IPS DF 4.7 (cell line): ENCODE results near the gene TAC3.
"Not testable (repeated sequence)": the region's sequence is repeated elsewhere in the genome, so short reads cannot be mapped to it uniquely, and the experiment has no call there.

Experiments used
- DNase-seq: peaks from one replicate; pipeline ENCODE4 v3.0.0-alpha.2; 2013; ENCODE audit warnings: low spot score; ENCODE audit errors: extremely low read depth

TAC3 gene

DNA sequence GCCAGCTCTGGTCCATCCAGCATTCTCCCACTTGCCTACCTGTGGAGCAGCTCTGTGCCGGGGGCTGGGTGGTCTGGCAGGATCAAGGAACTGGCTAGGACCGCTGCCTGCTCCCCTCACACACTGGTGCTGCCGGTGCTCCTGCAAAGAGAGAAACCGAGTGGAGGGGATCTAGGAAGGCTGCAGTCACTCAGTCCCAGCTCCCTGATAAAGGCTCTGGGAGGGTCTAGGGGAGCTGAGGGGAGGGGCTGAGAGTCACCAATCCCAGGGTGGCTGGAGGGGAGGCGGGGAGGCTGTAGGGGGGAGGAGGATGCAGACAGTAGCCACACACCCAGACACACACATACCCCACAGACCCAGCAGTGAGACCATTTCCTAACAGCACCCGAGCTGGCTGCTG is at the start of gene TAC3:
TAC3 (minus strand) TSS at position 182 of the 400 bp plus-strand sequence. CDS start 732 bp downstream, outside the sequence.
- DNase-seq, result no peak

DNA sequence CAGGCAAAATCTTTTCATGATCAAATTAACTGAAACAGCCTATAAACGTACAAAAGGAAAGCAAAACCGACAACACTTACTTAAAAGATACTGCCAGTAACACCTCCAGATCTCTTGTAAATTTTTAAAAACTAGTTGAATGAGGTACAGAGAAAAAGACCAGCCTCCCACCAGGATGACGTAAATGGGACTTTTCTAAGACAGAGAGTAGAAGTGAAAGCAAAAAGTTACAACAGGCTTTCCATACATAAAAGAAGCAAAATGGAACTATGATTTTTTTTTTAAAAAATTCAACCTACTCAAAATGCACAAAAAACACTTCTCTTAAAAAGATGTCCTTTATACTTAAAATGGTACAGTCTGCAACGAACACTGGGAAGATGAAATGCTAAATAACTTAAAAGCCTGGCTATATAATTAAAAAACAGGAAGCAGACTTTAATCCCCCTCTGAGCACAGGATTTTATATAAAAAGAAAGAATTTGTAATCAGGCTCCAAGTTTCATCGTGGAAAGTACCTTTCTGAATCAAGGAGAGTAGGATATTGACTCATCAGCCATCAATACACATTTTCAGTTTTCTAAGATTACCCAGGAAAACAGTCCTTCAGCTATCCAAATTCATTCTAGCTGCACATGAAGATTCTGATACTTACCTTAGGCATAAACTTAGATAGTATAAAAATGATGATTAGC is 47.8 kb upstream of the TAC3 start:
- DNase-seq, result no peak

DNA sequence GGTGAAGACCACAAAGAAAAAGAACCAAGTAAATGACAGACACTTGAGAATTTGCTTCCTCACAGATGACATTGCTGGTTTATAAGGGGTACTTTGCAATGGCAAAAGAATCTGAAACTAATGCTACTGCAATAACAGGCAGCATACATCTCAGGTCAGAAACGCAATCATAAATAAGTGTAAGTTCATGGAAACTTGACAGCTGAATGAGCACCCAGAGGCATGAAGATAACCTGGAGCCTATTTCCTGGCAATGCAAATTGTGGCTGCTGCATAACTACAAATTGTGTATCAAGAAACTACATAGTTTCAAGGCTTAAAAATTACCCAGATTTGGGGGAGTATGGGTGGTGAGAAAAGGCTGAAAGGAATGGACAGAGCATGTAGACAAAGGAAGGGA is 42.1 kb upstream of the TAC3 start:
- DNase-seq, result no peak

DNA sequence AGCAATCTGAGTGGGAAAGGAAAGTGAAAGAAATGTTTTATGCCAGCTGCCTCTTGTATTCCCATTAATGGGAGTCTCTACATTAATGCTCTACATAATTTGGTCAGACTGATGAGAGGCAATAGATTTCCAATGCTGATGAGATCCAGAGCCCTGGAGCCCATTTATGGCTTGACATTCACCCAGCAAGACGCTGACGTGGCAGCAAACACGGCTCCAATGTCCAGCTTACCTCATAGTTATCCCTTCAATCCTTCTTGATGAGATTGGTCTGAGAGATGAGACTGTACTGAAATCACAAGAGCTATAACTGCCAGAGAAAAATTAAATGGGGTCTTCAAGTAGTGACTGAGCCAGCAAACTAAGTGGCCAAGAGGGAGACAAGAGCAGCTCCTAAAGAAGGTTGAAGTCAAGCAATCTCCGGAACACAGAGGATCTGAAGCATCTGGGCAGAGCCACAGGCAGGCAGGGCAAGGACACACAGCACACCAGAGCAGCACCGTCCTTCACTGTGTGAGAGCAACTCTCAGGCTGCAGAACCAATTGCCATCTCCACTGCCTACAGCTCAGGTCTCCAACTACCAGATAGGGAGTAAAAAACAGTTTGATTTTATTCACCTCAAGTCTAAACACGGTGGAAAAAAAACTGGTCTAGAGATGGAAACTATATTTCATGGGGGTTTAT is 40.9 kb upstream of the TAC3 start:
- DNase-seq, result no peak

DNA sequence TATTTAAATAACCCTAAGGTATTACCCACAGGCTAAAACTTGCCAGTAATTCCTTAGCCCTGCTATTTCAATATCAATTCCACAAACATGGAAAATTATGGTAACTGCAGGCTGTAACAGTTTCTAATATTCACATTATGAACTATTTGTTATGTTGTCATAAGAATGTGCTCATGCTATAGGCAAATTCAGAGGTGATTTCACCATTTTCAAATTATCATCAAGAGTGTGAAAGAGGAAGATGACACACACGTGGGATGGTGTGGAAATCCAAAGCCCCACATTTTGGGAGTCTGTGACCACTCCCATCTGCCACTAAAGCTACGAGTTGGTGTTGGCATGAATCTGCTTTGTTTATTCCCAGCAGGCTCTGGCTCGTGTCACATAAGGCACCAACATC is 39.5 kb upstream of the TAC3 start:
- DNase-seq, result no peak

DNA sequence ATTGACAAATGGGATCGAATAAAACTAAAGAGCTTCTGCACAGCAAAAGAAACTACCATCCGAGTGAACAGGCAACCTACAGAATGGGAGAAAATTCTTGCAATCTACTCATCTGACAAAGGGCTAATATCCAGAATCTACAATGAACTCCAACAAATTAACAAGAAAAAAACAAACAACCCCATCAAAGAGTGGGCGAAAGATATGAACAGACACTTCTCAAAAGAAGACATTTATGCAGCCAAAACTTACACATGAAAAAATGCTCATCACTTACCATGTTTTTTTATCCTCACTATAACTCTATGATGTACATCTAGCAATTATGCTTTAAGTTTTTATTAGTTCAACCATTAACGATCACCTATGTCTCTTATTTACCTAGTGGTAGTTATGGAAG is 37.6 kb upstream of the TAC3 start:
- DNase-seq, result not testable (repeated sequence)

DNA sequence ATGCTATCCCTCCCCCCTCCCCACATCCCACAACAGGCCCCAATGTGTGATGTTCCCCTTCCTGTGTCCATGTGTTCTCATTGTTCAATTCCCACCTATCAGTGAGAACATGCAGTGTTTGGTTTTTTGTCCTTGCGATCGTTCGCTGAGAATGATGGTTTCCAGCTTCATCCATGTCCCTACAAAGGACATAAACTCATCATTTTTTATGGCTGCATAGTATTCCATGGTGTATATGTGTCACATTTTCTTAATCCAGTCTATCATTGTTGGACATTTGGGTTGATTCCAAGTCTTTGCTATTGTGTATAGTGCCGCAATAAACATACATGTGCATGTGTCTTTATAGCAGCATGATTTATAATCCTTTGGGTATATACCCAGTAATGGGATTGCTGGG is 36.8 kb upstream of the TAC3 start:
- DNase-seq, result not testable (repeated sequence)

DNA sequence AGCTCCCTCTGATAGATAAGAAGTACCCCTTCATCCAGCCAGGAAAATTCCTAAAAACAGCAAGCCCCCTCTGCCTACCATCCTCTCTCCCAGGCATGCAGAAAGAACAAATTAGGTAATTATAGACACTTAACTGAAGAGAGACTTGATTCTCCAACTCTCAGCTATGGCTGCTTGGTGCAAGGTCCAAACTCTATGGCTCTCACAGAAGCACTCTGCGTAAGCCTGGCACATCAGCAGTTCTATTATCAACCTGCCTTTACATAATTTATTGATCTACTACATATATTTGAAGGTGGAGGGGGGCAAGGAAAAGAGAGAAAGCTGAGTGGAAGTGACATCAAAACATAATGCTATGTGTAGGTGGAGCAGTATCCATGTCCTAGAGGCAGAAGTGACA is 34.7 kb upstream of the TAC3 start:
- DNase-seq, result no peak

DNA sequence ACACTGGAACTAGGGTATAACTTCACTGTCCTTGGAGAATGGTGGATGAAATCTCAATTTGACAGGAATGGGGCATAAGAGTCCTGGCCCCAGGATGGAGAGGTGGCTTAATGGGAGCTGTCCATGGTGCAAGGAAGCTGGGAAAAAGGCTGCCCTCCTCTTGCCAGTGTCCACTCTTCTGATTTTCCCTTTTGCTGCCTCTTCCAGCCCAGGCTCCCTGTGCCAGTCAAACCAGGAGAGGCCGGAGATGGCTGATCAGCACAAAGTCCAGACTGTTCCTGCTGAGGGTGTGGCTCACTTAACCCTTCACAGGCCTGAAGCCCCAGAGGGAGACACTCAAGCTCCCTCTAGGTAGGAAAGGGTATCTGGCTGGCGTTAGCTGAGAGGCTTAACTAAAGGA is 33.6 kb upstream of the TAC3 start, which contains the start of gene MYO1A:
MYO1A (minus strand) TSS at position 240 of the 400 bp plus-strand sequence. CDS start 1,806 bp downstream, outside the sequence.
- no peak for DNase-seq

DNA sequence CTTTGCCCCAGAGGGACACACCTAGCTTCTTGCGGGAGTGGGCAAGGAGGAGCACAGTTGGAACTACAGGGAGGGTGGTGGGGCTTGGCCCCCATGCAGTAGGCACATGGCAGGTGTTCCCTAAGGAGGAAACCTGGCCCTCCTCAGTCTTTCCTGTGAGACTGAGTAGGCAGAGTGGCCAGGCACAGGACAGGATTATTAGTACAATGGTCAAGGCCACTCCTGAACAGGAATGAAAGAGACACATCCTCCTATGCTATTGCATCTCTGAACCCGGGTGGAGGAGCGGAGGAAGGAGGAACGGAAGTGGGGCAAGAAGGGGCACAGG is 32.8 kb upstream of the TAC3 start:
- no peak for DNase-seq

DNA sequence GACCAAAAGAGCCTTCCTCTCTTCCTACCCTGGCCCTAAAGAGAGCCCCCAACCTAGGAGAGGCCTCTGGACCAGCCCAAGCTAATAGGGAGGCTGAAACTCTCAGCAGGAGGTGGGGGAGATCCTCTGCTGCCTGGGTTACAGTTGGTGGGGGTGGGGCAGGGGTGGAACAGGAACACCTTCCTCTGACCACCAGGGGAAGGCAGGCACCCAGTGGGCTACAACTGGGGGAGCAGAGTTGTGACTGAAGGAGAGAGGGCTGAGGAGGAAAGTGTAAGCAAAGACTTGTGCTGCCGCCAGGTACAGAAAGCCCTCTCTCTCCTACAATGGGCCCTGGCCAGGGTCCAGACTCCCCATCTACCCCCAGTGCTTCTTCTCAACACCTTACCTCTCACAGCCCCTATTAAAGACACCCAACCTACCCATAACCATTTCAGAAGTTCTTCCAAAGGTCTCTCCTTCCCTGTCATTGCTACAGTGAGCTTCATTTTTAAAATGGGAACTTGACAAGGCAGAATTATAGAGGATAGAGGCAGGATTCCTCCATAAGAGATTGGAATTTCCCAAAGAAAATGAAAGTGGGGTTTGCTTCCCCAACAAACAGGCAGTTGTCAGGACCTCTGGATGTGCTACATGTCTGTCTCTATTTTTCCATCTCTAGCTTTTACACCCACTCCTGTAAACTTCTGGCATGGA is 32.2 kb upstream of the TAC3 start:
- no peak for DNase-seq

DNA sequence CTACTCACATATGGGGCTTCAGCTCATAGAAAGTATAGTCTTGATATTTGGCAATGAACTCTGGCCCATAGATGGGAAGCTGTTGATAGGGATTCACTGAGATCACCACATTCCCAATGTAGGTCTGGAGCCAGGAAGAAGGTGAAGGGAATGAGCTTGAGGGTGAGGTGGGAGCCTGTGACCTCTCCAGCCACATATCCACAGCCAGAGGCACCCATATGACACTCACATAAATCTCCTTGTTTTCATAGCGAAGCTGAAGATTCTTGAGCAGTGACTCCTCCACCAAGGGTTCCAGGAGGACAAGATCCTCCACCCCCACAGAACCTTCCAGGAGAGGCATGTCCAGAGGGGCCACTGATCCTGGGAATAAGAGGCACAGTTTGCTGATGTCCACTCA is 31.7 kb upstream of the TAC3 start:
- DNase-seq, result no peak

DNA sequence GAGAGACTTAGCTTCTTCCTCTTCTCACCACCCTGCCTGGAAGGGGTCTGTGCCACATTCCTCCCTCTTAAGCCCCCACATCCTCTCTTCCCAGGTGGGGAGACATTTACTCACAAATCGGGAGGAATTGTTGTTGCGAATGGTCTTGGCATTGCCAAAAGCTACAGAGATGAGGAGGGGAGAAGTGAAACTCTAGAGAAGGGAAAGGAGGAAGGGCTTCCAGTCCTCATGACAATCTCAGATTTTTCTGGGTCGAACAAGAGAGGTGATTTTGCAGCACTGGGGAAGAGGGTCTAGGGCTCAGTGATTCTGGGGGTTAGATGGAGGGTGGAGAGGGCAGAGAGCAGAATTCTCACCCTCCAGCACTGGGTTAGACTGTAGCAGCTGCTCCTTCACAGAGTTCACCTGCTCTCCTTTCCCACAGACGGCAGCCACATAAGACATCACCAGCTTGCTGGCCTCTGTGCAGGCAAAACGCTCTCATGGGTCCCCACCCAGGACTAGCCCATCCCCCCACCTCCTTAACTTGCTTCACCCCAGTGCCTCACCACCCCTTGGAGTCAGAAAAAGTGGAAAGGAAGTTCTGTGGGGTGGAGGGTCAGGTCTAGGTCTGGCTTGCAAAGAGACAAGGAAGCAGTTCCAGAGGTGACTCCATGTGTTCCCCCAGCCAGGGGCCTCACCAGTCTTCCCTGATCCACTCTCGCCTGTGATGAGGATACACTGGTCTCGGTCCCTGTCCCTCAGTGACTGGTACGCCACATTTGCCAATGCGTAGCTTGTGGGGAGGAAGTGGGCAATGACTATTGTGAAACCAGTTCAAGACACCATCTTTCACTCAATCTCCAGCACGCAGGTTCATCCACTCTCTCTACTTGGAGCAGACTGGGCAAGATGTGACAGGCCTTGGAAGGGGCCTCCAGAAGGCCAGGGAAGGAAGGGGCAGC is 30.9 kb upstream of the TAC3 start:
- DNase-seq, result no peak

DNA sequence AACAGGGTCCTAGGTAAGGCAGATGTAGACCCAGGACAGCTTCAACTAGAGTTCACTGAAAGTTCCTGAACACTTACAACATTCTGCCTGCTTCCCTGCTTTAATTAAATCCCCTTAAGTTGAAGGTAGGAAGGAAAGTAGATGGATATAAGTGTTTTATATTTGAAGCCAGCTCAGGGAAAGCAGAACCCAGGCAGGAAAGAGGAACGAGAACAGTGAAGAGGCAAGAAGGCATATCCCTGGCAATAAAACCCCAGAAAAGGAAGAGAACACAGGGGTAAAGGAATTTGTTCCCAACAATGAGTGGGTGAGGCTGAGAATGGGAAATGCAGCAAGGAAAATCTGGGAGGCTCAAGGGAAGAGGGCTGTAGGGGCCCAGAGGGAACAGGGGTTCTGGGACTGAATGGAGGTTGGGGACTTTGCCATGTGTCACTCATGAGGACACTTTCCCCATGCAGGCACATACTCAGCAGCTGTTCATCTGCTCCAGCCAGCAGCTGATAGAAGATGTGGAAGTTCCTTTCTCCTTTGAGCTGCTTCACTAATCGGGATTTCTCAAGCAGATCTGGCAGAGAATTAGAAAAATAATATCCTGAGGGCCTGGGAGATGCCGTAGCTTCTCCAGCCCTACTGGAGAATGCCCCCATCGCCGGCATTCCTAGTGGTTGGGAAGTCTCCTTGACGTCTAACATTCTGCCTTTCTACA is 29.9 kb upstream of the TAC3 start:
- DNase-seq, result no peak

DNA sequence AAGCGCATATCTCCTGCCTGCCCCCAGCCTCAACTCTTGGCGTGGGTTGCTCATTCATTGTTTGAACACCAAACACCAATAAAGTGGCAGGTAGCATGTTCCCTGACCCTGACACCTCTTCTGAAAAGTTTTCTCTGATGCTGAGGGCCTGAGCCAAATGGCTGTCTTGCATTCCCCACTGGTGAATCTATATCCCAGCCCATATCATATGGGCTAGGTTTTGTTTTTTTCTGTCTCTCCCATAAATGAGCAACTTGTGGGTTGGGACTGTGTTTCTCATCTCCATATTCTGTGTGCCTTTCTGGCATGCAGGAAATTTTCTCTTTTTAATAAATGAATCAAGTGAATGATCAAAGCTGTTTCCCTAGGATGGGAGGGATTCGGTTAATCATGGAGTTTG is 28.6 kb upstream of the TAC3 start:
- DNase-seq, result no peak

DNA sequence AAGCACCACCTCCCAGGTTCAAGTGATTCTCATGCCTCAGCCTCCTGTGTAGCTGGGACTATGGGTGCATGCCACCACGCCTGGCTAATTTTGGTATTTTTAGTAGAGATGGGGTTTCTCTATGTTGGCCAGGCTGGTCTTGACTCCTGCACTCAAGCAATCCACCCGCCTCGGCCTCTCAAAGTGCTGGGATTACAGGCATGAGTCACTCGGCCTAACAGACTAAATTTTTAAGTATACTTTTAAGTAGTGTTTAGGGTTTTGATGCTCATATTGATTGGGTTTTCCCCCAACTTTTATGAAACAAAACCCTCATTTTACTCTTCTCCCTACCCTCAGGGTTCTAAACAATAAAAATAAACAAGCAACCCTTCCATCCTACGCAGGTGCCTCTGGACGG is 28.1 kb upstream of the TAC3 start:
- no peak for DNase-seq

DNA sequence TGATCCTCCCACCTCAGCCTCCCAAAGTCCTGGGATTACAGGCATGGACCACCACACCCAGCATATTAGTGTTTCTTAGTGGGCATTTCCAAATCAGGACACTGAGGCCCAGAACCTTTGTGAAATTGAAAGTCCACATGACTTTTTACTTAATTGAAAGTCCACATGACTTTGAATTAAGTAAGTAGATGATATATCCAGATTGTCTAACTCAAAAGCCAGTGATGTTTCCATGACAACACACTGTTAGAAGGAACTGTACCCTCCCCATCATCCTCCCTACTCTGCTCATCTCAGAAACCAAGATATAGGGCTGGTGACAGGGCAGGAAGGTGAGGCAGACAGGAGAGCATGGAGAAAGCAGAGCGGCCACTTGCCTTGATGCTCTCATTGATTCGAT is 26.4 kb upstream of the TAC3 start:
- DNase-seq, result no peak

DNA sequence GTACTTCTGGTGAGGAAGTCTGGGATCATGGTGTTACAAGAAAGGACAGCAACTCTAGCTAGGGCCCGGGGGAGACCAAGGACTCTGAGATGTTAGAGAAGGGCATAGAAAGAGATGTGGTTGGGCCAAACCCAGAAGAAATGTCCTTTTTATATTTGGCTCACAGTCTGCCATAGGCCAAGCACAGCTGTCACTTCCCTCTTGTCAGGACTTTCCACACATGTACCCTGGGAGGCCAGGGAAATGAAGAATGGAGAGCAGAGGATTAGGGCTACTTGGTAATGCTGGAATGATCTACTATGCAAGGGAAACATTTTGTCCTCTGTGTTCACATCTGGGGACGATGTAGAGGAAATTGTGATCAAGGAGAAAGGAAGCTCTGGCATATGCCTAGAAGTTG is 24.4 kb upstream of the TAC3 start:
- DNase-seq, result no peak

DNA sequence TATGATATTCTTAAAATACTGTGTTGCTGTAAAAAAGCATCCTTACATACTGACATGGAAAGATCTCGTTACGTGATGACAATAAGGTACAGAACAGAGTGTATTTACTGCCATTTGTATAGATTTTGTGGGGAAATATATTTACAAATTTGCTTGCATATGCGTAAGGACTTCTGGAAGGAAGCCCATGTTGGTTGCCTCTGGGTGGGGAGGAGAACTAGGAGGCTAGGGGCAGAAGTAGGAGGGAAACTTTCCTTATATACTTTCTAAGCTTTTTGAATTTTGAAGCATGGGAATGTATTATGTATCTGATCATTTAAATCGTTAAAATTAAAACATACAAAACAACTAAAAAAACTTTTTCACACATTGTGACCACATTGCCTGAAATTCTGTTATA is 23.9 kb upstream of the TAC3 start:
- DNase-seq, result no peak

DNA sequence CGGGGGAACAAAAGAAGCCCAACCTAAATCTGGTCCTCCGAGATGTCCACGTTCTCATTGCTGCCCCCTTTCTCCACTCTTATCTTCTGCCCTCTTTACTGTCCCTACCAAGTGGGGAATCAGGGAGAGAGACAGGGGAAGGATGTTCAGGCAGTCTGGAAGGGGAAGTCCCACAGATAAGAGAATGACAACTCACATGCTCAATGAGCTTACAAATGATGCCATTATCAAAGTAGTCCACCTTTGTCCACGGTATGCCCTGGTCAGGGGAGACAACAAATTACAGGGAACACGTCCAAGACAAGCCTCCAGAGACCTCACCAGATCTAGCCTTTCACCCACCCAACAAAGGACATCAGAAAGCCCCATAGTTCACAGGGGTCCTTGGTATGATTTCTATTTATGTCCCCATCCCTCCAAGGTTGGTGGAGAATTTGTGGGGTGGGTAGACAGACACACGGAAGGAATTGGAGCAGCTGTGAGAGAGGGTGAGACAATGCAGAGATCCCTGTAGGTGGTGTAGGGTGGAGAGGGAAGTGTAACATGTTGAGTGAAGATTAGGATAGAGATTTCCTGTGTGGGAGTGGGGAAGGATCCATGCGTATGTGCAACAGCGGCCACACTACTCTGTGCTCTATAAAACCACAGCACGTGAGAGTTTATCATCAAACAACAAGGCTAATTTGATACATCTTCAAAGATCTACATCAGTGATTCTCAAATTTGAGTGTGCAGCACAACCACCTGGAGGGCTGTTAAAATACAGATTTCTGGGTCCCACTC is 22.9 kb upstream of the TAC3 start:
- no peak for DNase-seq
